HEK293T (cell line): Measurements from ENCODE around the gene PTPN1.
"Not testable (repeated sequence)": the region's sequence is repeated elsewhere in the genome, so short reads cannot be mapped to it uniquely, and the experiment has no call there.

ENCODE experiments used
- ARNT ChIP-seq: fragments of 450-650 bp; IDR thresholded peaks from 2 replicates; pipeline ENCODE4 v1.6.1; 2017; ENCODE audit warnings: mild to moderate bottlenecking
- BHLHE40 ChIP-seq: fragments of 450-650 bp; IDR thresholded peaks from 2 replicates; pipeline ENCODE4 v1.6.1; 2016; ENCODE audit warnings: mild to moderate bottlenecking, moderate library complexity, borderline replicate concordance
- CTBP1 ChIP-seq: fragments of 450-650 bp; IDR thresholded peaks from 2 replicates; pipeline ENCODE4 v1.6.1; 2016; ENCODE audit warnings: borderline replicate concordance
- ELF4 ChIP-seq: fragments of 450-650 bp; IDR thresholded peaks from 2 replicates; pipeline ENCODE4 v1.6.1; 2017; ENCODE audit warnings: antibody characterized with exemption
- FOXA1 ChIP-seq: fragments of 450-650 bp; IDR thresholded peaks from 2 replicates; pipeline ENCODE4 v1.6.1; 2016; ENCODE audit warnings: mild to moderate bottlenecking
- FOXK2 ChIP-seq: fragments of 450-650 bp; IDR thresholded peaks from 2 replicates; pipeline ENCODE4 v1.6.1; 2016; ENCODE audit warnings: mild to moderate bottlenecking
- FOXM1 ChIP-seq: fragments of 450-650 bp; IDR thresholded peaks from 2 replicates; pipeline ENCODE4 v1.6.1; 2017; ENCODE audit warnings: mild to moderate bottlenecking, borderline replicate concordance
- HDGF ChIP-seq: fragments of 450-650 bp; IDR thresholded peaks from 2 replicates; pipeline ENCODE4 v1.6.1; 2017; ENCODE audit warnings: antibody characterized with exemption, borderline replicate concordance
- LEF1 ChIP-seq: fragments of 450-650 bp; IDR thresholded peaks from 2 replicates; pipeline ENCODE4 v1.6.1; 2017; ENCODE audit warnings: mild to moderate bottlenecking, borderline replicate concordance
- SP1 ChIP-seq: fragments of 450-650 bp; IDR thresholded peaks from 2 replicates; pipeline ENCODE4 v1.6.1; 2017
- SUZ12 ChIP-seq: fragments of 450-650 bp; IDR thresholded peaks from 2 replicates; pipeline ENCODE4 v1.6.1; 2016; ENCODE audit warnings: mild to moderate bottlenecking
- TARDBP ChIP-seq: fragments of 450-650 bp; IDR thresholded peaks from 2 replicates; pipeline ENCODE4 v1.6.1; 2016
- ZNF384 ChIP-seq: fragments of 450-650 bp; IDR thresholded peaks from 2 replicates; pipeline ENCODE4 v1.6.1; 2016

DNA sequence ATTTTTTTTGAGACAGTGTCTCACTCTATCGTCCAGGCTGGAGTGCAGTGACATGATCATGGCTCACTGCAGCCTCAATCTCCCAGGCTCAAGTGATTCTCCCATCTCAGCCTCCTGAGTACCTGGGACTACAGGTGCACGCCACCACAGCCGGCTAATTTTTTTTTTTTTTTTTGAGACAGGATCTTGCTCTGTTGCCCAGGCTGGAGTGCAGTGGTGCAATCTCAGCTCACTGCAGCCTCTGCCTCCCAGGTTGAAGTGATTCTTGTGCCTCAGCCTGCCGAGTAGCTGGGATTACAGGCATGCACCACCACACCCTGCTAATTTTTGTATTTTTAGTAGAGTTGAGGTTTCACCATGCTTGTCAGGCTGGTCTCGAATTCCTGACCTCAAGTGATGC lies 2.4 kb upstream of the PTPN1 start:
- not testable (repeated sequence) for TF ChIP-seq FOXA1, ZNF384, FOXM1, FOXK2, SUZ12, LEF1, SP1, ARNT, TARDBP, CTBP1, HDGF, BHLHE40, ELF4
